ENCODE data around the gene SAT2.

Gene SAT2

GRCh38 chr17:7627250-7628121 is at the start of gene SAT2:
TSS of gene SAT2 (minus strand) at chr17:7627821. CDS start at chr17:7627635, 186 bp downstream.
- peak within 1 kb of the TSS; percentile 80 for H3K4me3 ChIP-seq (ENCODE audit: low read depth in 1 of 2, low read length in 2 of 2)

GRCh38 chr17:7676533-7676932 is 48.9 kb upstream of the SAT2 start:
- H3K4me3 ChIP-seq (ENCODE audit: low read depth in 1 of 2, low read length in 2 of 2): no peak overlapping the region
- no peaks in the 10 kb centered on the region for H3K27me3 ChIP-seq (ENCODE audit: control insufficient read depth in 1 of 2, insufficient read depth in 2 of 2, low read length in 2 of 2)
- no peaks in the 10 kb centered on the region for H3K4me1 ChIP-seq (ENCODE audit: insufficient read depth, low read length)
- H3K36me3 ChIP-seq (ENCODE audit: insufficient read depth, low read length): peaks cover 29% of the 10 kb centered on the region
- H3K9me3 ChIP-seq (ENCODE audit: low read length): no peaks in the 10 kb centered on the region
- no peak overlapping the region for H3K27ac ChIP-seq (ENCODE audit: low read depth, low read length)
- H3K9ac ChIP-seq (ENCODE audit: low read length): no peak overlapping the region

More at GRCh38 chr17:7627250-7628121, at the start of gene SAT2:
- peak within 1 kb of the TSS; percentile 87 for H3K9ac ChIP-seq (ENCODE audit: low read length)
- peak within 1 kb of the TSS; percentile 96 for H3K27ac ChIP-seq (ENCODE audit: low read depth, low read length)
- no peaks in the 10 kb centered on the region for H3K27me3 ChIP-seq (ENCODE audit: control insufficient read depth in 1 of 2, insufficient read depth in 2 of 2, low read length in 2 of 2)
- H3K9me3 ChIP-seq (ENCODE audit: low read length): no peaks in the 10 kb centered on the region
- H3K4me1 ChIP-seq (ENCODE audit: insufficient read depth, low read length): peaks cover 10% of the 10 kb centered on the region
- peaks cover 7% of the 10 kb centered on the region for H3K36me3 ChIP-seq (ENCODE audit: insufficient read depth, low read length)

- no peak overlapping the region for H3K4me3 ChIP-seq (ENCODE audit: low read depth in 1 of 2, low read length in 2 of 2)
- peaks cover 37% of the 10 kb centered on the region for H3K36me3 ChIP-seq (ENCODE audit: insufficient read depth, low read length)
- H3K9me3 ChIP-seq (ENCODE audit: low read length): no peaks in the 10 kb centered on the region
- no peak overlapping the region for H3K9ac ChIP-seq (ENCODE audit: low read length)
- no peaks in the 10 kb centered on the region for H3K27me3 ChIP-seq (ENCODE audit: control insufficient read depth in 1 of 2, insufficient read depth in 2 of 2, low read length in 2 of 2)
- H3K4me1 ChIP-seq (ENCODE audit: insufficient read depth, low read length): no peaks in the 10 kb centered on the region
- no peak overlapping the region for H3K27ac ChIP-seq (ENCODE audit: low read depth, low read length)
These were observed 47.3 kb upstream of the SAT2 start for GRCh38 chr17:7674934-7675333.

GRCh38 chr17:7673239-7673638 is 45.6 kb upstream of the SAT2 start:
- no peak overlapping the region for H3K4me3 ChIP-seq (ENCODE audit: low read depth in 1 of 2, low read length in 2 of 2)
- no peaks in the 10 kb centered on the region for H3K27me3 ChIP-seq (ENCODE audit: control insufficient read depth in 1 of 2, insufficient read depth in 2 of 2, low read length in 2 of 2)
- H3K36me3 ChIP-seq (ENCODE audit: insufficient read depth, low read length): peaks cover 49% of the 10 kb centered on the region
- no peak overlapping the region for H3K9ac ChIP-seq (ENCODE audit: low read length)
- no peaks in the 10 kb centered on the region for H3K4me1 ChIP-seq (ENCODE audit: insufficient read depth, low read length)
- H3K9me3 ChIP-seq (ENCODE audit: low read length): no peaks in the 10 kb centered on the region
- no peak overlapping the region for H3K27ac ChIP-seq (ENCODE audit: low read depth, low read length)

GRCh38 chr17:7668482-7668881 is 40.9 kb upstream of the SAT2 start:
- H3K9me3 ChIP-seq (ENCODE audit: low read length): no peaks in the 10 kb centered on the region
- no peak overlapping the region for H3K9ac ChIP-seq (ENCODE audit: low read length)
- peaks cover 25% of the 10 kb centered on the region for H3K36me3 ChIP-seq (ENCODE audit: insufficient read depth, low read length)
- no peaks in the 10 kb centered on the region for H3K4me1 ChIP-seq (ENCODE audit: insufficient read depth, low read length)
- no peak overlapping the region for H3K4me3 ChIP-seq (ENCODE audit: low read depth in 1 of 2, low read length in 2 of 2)
- H3K27ac ChIP-seq (ENCODE audit: low read depth, low read length): no peak overlapping the region
- H3K27me3 ChIP-seq (ENCODE audit: control insufficient read depth in 1 of 2, insufficient read depth in 2 of 2, low read length in 2 of 2): no peaks in the 10 kb centered on the region

GRCh38 chr17:7667656-7668406 is 40.2 kb upstream of the SAT2 start:
- Histone ChIP-seq H3K4me3 (ENCODE audit: low read depth in 1 of 2, low read length in 2 of 2) (no peak overlapping the region), H3K9me3 (ENCODE audit: low read length) (no peaks in the 10 kb centered on the region), H3K9ac (ENCODE audit: low read length) (no peak overlapping the region), H3K4me1 (ENCODE audit: insufficient read depth, low read length) (no peaks in the 10 kb centered on the region), H3K27ac (ENCODE audit: low read depth, low read length) (no peak overlapping the region), H3K36me3 (ENCODE audit: insufficient read depth, low read length) (peaks cover 20% of the 10 kb centered on the region), H3K27me3 (ENCODE audit: control insufficient read depth in 1 of 2, insufficient read depth in 2 of 2, low read length in 2 of 2) (no peaks in the 10 kb centered on the region)

- H3K4me1 ChIP-seq (ENCODE audit: insufficient read depth, low read length): no peaks in the 10 kb centered on the region
- H3K9me3 ChIP-seq (ENCODE audit: low read length): no peaks in the 10 kb centered on the region
- H3K27ac ChIP-seq (ENCODE audit: low read depth, low read length): no peak overlapping the region
- H3K4me3 ChIP-seq (ENCODE audit: low read depth in 1 of 2, low read length in 2 of 2): no peak overlapping the region
- peaks cover 0 to 2% of the 10 kb centered on the region in 2 donors for H3K27me3 ChIP-seq (ENCODE audit: control insufficient read depth in 1 of 2, insufficient read depth in 2 of 2, low read length in 2 of 2)
- no peaks in the 10 kb centered on the region for H3K36me3 ChIP-seq (ENCODE audit: insufficient read depth, low read length)
- H3K9ac ChIP-seq (ENCODE audit: low read length): no peak overlapping the region
These were observed 29.5 kb upstream of the SAT2 start for GRCh38 chr17:7656958-7657609.

GRCh38 chr17:7655541-7655840 is 27.9 kb upstream of the SAT2 start:
- Histone ChIP-seq H3K9me3 (ENCODE audit: low read length) (no peaks in the 10 kb centered on the region), H3K9ac (ENCODE audit: low read length) (no peak overlapping the region), H3K4me1 (ENCODE audit: insufficient read depth, low read length) (peaks cover 5% of the 10 kb centered on the region), H3K36me3 (ENCODE audit: insufficient read depth, low read length) (no peaks in the 10 kb centered on the region), H3K27me3 (ENCODE audit: control insufficient read depth in 1 of 2, insufficient read depth in 2 of 2, low read length in 2 of 2) (peaks cover 0 to 18% of the 10 kb centered on the region in 2 donors), H3K27ac (ENCODE audit: low read depth, low read length) (no peak overlapping the region), H3K4me3 (ENCODE audit: low read depth in 1 of 2, low read length in 2 of 2) (no peak overlapping the region)

- Histone ChIP-seq H3K9ac (ENCODE audit: low read length) (no peak overlapping the region), H3K36me3 (ENCODE audit: insufficient read depth, low read length) (no peaks in the 10 kb centered on the region), H3K27ac (ENCODE audit: low read depth, low read length) (no peak overlapping the region), H3K9me3 (ENCODE audit: low read length) (no peaks in the 10 kb centered on the region), H3K27me3 (ENCODE audit: control insufficient read depth in 1 of 2, insufficient read depth in 2 of 2, low read length in 2 of 2) (peaks cover 4 to 23% of the 10 kb centered on the region in 2 donors), H3K4me1 (ENCODE audit: insufficient read depth, low read length) (peaks cover 10% of the 10 kb centered on the region), H3K4me3 (ENCODE audit: low read depth in 1 of 2, low read length in 2 of 2) (no peak overlapping the region)
These were observed 27.4 kb upstream of the SAT2 start for GRCh38 chr17:7654832-7655540.

GRCh38 chr17:7652388-7653356 is 25.1 kb upstream of the SAT2 start:
- H3K9ac ChIP-seq (ENCODE audit: low read length): no peak overlapping the region
- no peaks in the 10 kb centered on the region for H3K36me3 ChIP-seq (ENCODE audit: insufficient read depth, low read length)
- H3K9me3 ChIP-seq (ENCODE audit: low read length): no peaks in the 10 kb centered on the region
- H3K4me3 ChIP-seq (ENCODE audit: low read depth in 1 of 2, low read length in 2 of 2): no peak overlapping the region
- peaks cover 4 to 26% of the 10 kb centered on the region in 2 donors for H3K27me3 ChIP-seq (ENCODE audit: control insufficient read depth in 1 of 2, insufficient read depth in 2 of 2, low read length in 2 of 2)
- H3K27ac ChIP-seq (ENCODE audit: low read depth, low read length): no peak overlapping the region
- H3K4me1 ChIP-seq (ENCODE audit: insufficient read depth, low read length): peaks cover 10% of the 10 kb centered on the region

Measured in muscle layer of colon (tissue), 2 donors.